Measurements from ENCODE around the gene MOB3B.

DNA sequence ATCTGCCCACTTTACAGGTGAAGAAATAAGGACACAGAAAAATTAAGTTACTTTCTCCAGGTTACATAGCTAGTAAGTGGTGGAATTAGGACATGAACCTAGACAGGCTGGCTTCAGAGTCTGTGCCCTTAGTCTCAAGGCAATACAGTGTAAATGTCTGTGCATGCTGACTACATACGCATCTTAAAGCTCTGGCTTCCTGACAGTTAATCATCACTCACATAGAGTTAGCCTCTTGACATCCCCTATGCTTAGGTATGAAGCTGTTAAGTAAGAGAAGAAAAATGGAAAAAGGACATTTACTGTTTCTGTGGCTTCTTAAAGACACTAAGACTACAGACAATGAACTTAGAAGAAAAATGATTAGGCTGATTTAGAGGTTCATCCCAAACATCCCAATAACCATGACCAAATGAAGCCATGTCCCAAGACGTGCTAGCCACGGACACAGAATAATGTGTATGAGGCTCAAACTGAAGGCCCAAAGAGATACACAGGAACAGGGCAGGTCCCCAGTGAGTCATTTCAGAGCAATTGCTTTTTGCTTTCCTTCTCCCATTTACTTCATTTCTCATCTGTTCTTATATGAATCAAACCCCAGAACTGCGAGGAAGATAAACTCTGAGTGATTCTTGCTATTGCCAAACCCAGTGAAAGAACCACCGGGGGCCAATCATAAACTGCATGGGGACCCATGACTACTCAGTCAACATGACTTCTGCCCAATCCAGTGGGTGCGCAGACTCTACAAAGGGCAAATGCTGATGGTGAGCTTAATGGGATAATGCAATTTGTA is 105.5 kb downstream of the MOB3B start:
- TF ChIP-seq, protein P1, sequence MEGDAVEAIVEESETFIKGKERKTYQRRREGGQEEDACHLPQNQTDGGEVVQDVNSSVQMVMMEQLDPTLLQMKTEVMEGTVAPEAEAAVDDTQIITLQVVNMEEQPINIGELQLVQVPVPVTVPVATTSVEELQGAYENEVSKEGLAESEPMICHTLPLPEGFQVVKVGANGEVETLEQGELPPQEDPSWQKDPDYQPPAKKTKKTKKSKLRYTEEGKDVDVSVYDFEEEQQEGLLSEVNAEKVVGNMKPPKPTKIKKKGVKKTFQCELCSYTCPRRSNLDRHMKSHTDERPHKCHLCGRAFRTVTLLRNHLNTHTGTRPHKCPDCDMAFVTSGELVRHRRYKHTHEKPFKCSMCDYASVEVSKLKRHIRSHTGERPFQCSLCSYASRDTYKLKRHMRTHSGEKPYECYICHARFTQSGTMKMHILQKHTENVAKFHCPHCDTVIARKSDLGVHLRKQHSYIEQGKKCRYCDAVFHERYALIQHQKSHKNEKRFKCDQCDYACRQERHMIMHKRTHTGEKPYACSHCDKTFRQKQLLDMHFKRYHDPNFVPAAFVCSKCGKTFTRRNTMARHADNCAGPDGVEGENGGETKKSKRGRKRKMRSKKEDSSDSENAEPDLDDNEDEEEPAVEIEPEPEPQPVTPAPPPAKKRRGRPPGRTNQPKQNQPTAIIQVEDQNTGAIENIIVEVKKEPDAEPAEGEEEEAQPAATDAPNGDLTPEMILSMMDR (IDR thresholded peaks at IDR 0.05): no peak
- TF ChIP-seq POLR2A (IDR thresholded peaks at IDR 0.05): no peak
